Smooth muscle cell (in vitro differentiated cells): ENCODE measurements around the gene NCK2. TPM values are rescaled to one million over a fixed set of nuclear protein-coding genes. Genes with fewer than 3 reads are reported as not detected.

ENCODE experiments used
- DNase-seq: peaks from one replicate; lab custom pipeline; 2025; ENCODE audit not compliant: unreplicated experiment; lab: John Stamatoyannopoulos, UW
- H2AFZ ChIP-seq: fragments of 200-600 bp; sonication (generic); 2 replicates; pipeline ENCODE4 v1.6.0; 2016; ENCODE audit warnings: antibody characterized with exemption, low read depth, mild to moderate bottlenecking
- H3F3A ChIP-seq: fragments of 200-600 bp; sonication (generic); 2 replicates; pipeline ENCODE4 v1.6.0; 2017; ENCODE audit warnings: antibody characterized with exemption, low read depth
- H3K27ac ChIP-seq: fragments of 200-600 bp; sonication (generic); 2 replicates; pipeline ENCODE4 v1.5.1; 2016; ENCODE audit warnings: low read depth, mild to moderate bottlenecking
- H3K27me3 ChIP-seq: fragments of 200-600 bp; sonication (generic); 2 replicates; pipeline ENCODE4 v1.6.1; 2016; ENCODE audit warnings: low read depth, mild to moderate bottlenecking
- H3K36me3 ChIP-seq: fragments of 200-600 bp; sonication (generic); 2 replicates; pipeline ENCODE4 v1.5.1; 2016; ENCODE audit warnings: low read depth
- H3K4me1 ChIP-seq: fragments of 200-600 bp; sonication (generic); 2 replicates; pipeline ENCODE4 v1.5.1; 2016; ENCODE audit warnings: low read depth
- H3K4me2 ChIP-seq: fragments of 200-600 bp; sonication (generic); 2 replicates; pipeline ENCODE4 v1.6.0; 2016; ENCODE audit warnings: mild to moderate bottlenecking
- H3K4me3 ChIP-seq: fragments of 200-600 bp; sonication (generic); 2 replicates; pipeline ENCODE4 v1.5.1; 2016; ENCODE audit warnings: mild to moderate bottlenecking
- H3K79me2 ChIP-seq: fragments of 200-600 bp; sonication (generic); 2 replicates; pipeline ENCODE4 v1.6.0; 2016; ENCODE audit warnings: low read depth, mild to moderate bottlenecking
- H3K9ac ChIP-seq: fragments of 200-600 bp; sonication (generic); 2 replicates; pipeline ENCODE4 v1.6.0; 2016; ENCODE audit warnings: low read depth
- H3K9me3 ChIP-seq: fragments of 200-600 bp; sonication (generic); replicated peaks from 2 replicates; pipeline ENCODE4 v1.5.1; 2016; ENCODE audit warnings: low read depth
- H4K20me1 ChIP-seq: fragments of 200-600 bp; sonication (generic); 2 replicates; pipeline ENCODE4 v1.6.0; 2016; ENCODE audit warnings: low read depth
- WGBS: methylation state at CpG from one replicate; pipeline ENCODE4 v1.1.7; 2016; ENCODE audit warnings: low lambda C conversion rate; 5-methylcytosine and 5-hydroxymethylcytosine counted together
- polyA plus RNA-seq: library from polyadenylated mRNA; unstranded; fragments of >200 nt; fragmentation: Nextera tagmentation; extraction: Ambion mirVana; gene quantifications from 2 replicates; pipeline ENCODE4 v1.2.1, GENCODE V29; 2016
- total RNA-seq: library from RNA; depleted of rRNA; stranded (reverse); fragments of >200 nt; gene quantifications from 2 replicates; pipeline ENCODE4 v1.2.3, GENCODE V29; 2014
- TF ChIP-seq, protein P1 (sequence below): fragments of 200-600 bp; sonication (generic); IDR thresholded peaks from 2 replicates; pipeline ENCODE4 v1.5.1; 2017; ENCODE audit warnings: borderline replicate concordance, mild to moderate bottlenecking, antibody characterized with exemption; ENCODE audit not compliant: insufficient read depth, poor library complexity, severe bottlenecking

The NCK2 gene
- total and polyA plus RNA-seq, 2 experiments from 2014 or later = 29.0 to 50.5 TPM

DNA sequence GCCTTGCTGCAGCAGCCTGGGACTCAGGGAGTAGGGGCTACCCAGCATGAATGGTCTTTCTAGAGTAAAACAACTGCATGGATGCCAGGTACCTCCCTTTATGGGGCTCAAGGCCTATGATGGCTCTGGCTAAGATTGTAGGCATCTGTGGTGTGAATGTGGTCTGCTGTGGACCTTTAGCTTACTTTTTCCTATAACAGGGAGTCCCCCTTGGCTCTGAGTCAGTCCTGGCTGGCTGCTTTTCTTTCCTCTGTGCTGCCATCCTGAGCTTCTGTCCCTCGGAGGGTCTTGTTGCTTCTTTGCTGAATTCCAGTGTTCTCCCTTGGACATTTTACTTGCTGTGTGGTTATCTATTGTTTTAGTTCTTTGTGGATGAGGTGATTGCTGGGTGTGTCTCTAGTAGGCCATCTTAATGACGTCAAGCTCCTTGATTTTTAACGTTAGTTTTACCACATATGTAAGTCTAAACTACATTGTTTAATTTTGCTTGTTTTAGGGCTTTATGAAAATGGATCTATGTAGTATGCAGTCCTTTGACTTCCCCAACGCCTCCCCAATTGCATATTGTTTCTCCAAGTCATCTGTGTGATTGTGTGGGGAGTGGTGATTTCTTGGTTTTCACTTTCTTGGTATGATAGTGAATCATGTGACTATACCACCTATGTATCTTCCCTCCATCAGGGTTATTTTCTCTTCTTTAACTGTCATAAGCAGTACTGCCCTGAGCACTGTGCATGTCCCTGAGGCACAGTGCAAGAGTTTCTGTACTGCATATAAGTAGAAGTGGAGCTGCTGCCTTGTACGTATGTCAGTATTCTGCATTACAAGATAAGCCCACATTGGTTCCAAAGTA lies 92.4 kb downstream of the NCK2 start:
- no peaks in the 10 kb centered on the region for H3K27me3 ChIP-seq
- H2AFZ ChIP-seq = no peak overlapping the region
- H3K4me2 ChIP-seq = no peak overlapping the region
- TF ChIP-seq, protein P1, sequence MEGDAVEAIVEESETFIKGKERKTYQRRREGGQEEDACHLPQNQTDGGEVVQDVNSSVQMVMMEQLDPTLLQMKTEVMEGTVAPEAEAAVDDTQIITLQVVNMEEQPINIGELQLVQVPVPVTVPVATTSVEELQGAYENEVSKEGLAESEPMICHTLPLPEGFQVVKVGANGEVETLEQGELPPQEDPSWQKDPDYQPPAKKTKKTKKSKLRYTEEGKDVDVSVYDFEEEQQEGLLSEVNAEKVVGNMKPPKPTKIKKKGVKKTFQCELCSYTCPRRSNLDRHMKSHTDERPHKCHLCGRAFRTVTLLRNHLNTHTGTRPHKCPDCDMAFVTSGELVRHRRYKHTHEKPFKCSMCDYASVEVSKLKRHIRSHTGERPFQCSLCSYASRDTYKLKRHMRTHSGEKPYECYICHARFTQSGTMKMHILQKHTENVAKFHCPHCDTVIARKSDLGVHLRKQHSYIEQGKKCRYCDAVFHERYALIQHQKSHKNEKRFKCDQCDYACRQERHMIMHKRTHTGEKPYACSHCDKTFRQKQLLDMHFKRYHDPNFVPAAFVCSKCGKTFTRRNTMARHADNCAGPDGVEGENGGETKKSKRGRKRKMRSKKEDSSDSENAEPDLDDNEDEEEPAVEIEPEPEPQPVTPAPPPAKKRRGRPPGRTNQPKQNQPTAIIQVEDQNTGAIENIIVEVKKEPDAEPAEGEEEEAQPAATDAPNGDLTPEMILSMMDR = no peak
- H4K20me1 ChIP-seq = peaks cover 56% of the 10 kb centered on the region
- H3K9me3 ChIP-seq = peaks cover 4% of the 10 kb centered on the region
- DNase-seq = no peak
- 98% methylated on average over 5 of the region's 5 CpGs for WGBS
- H3K4me3 ChIP-seq = no peak overlapping the region
- H3K79me2 ChIP-seq = peaks cover 68% of the 10 kb centered on the region
- H3F3A ChIP-seq = peaks cover under 1% of the 10 kb centered on the region
- no peak overlapping the region for H3K9ac ChIP-seq
- no peaks in the 10 kb centered on the region for H3K36me3 ChIP-seq
- no peak overlapping the region for H3K27ac ChIP-seq
- peaks cover 8% of the 10 kb centered on the region for H3K4me1 ChIP-seq

DNA sequence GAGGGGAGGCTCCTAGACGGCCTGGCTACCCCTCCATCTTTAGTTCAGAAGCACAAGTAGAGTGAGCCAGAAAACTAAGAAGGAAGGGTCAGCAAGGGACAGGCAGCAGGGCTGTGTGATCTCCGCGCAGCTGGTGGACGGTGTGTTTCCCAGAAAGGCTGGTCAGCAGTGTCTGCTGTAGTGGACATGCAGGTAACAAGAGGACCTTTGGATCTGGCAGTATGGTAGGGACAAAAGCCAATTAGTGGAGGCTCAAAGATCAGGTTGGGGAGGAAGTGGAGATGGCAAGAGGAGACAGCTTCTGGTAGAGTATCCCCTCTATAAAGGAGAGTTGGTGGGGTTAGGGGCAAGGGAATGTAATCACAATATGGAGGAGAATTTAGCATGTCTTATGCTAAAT lies 95.1 kb downstream of the NCK2 start:
- Histone ChIP-seq H4K20me1 (peaks cover 71% of the 10 kb centered on the region), H3K79me2 (peaks cover 59% of the 10 kb centered on the region), H3K4me1 (peaks cover 8% of the 10 kb centered on the region), H3K27me3 (no peaks in the 10 kb centered on the region), H3F3A (no peaks in the 10 kb centered on the region), H3K4me3 (no peak overlapping the region), H3K36me3 (no peaks in the 10 kb centered on the region), H2AFZ (no peak overlapping the region), H3K27ac (no peak overlapping the region), H3K4me2 (no peak overlapping the region), H3K9ac (no peak overlapping the region), H3K9me3 (no peaks in the 10 kb centered on the region)
- no peak for DNase-seq
- WGBS = 74% methylated on average over 4 of the region's 4 CpGs
- TF ChIP-seq, protein P1 = no peak

DNA sequence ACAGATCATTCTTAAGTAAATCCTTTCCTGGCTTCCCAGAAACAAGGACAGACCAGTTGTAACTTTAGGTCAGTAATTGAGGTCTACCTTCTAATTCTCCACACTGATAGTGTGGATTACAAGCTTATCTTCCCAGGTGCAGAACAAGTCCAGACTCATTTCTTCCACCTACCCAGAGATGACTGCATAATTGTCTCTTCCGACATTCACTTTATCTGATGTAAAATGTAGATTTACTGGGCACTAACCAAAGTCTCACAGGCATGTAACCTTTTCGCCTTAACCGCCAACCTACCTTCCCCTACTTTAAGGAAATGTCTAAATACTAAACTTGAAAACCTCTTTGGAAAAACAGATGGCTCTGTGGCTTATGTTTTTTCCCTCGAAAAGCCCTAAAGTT lies 96.2 kb downstream of the NCK2 start:
- Histone ChIP-seq H4K20me1 (peaks cover 76% of the 10 kb centered on the region), H3K27ac (peak overlapping the region; percentile 12), H3K9me3 (no peaks in the 10 kb centered on the region), H3K79me2 (peaks cover 52% of the 10 kb centered on the region), H2AFZ (no peak overlapping the region), H3K4me2 (no peak overlapping the region), H3K9ac (no peak overlapping the region), H3F3A (no peaks in the 10 kb centered on the region), H3K4me1 (peaks cover 8% of the 10 kb centered on the region), H3K4me3 (no peak overlapping the region), H3K27me3 (no peaks in the 10 kb centered on the region), H3K36me3 (no peaks in the 10 kb centered on the region)
- TF ChIP-seq, protein P1 = no peak
- 68% methylated on average over 4 of the region's 4 CpGs for WGBS
- DNase-seq = no peak
